Suprapubic skin (tissue), 4 donors: ENCODE measurements around the gene APOBEC3H. TPM values are rescaled to one million over a fixed set of nuclear protein-coding genes. Genes with fewer than 3 reads are reported as not detected.

Experiments
- DNase-seq, 2 donors: peaks; one replicate each; pipeline ENCODE4 v3.0.0-alpha.2; 2019; ENCODE audit warnings: low spot score in 2 of 2
- H3K27ac ChIP-seq: fragments of 200-600 bp; sonication (generic); one replicate; pipeline ENCODE4 v1.5.1; 2019
- H3K27me3 ChIP-seq: fragments of 200-600 bp; sonication (generic); one replicate; pipeline ENCODE4 v1.5.1; 2019
- H3K36me3 ChIP-seq: fragments of 200-600 bp; sonication (generic); one replicate; pipeline ENCODE4 v1.5.1; 2019
- H3K4me1 ChIP-seq: fragments of 200-600 bp; sonication (generic); one replicate; pipeline ENCODE4 v1.5.1; 2019
- H3K4me3 ChIP-seq: fragments of 200-600 bp; sonication (generic); one replicate; pipeline ENCODE4 v1.5.1; 2019; ENCODE audit warnings: mild to moderate bottlenecking
- H3K9me3 ChIP-seq: fragments of 200-600 bp; sonication (generic); one replicate; pipeline ENCODE4 v1.5.1; 2019
- CTCF ChIP-seq, 2 donors: fragments of 200-600 bp in 1 of 2; fragments of 450-650 bp in 1 of 2; sonication (generic) in 1 of 2; IDR thresholded peaks; one replicate each; pipeline ENCODE4 v1.5.1; 2016 to 2019; ENCODE audit warnings: antibody characterized with exemption in 2 of 2, mild to moderate bottlenecking in 1 of 2, moderate library complexity in 1 of 2
- EP300 ChIP-seq: sonication (generic); formaldehyde crosslinking; IDR thresholded peaks from one replicate; pipeline ENCODE4 v1.6.1; 2017; ENCODE audit warnings: antibody characterized with exemption
- POLR2A ChIP-seq, 2 donors: fragments of 450-650 bp; IDR thresholded peaks; one replicate each; pipeline ENCODE4 v1.6.1; 2017; ENCODE audit warnings: antibody characterized with exemption in 2 of 2, mild to moderate bottlenecking in 2 of 2, moderate library complexity in 2 of 2
- POLR2AphosphoS5 ChIP-seq, 3 donors: sonication (generic); formaldehyde crosslinking; IDR thresholded peaks; one replicate each; pipeline ENCODE4 v1.6.1; 2017; ENCODE audit warnings: antibody characterized with exemption in 3 of 3
- WGBS: methylation state at CpG from one replicate; pipeline ENCODE4 v1.1.5; 2018; 5-methylcytosine and 5-hydroxymethylcytosine counted together
- total RNA-seq, 4 donors: library from RNA; depleted of rRNA; stranded (reverse); fragments of >200 nt; gene quantifications; one replicate each; pipeline ENCODE4 v1.1.0, GENCODE V29; 2016

APOBEC3H gene
- total RNA-seq, 4 donors from 2014 or later, result 0.52 TPM; not detected in 3

- 94% methylated on average over 11 of the region's 14 CpGs for WGBS
- peaks cover 48% of the 10 kb centered on the region for H3K36me3 ChIP-seq
Observed at GRCh38 chr22:39138357-39138997, 41.4 kb downstream of the APOBEC3H start.

GRCh38 chr22:39139933-39140332, 42.9 kb downstream of the APOBEC3H start:
- 83% methylated on average over 6 of the region's 7 CpGs for WGBS
- H3K36me3 ChIP-seq, result peaks cover 35% of the 10 kb centered on the region
- H3K27ac ChIP-seq, result no peak overlapping the region
- no peak for DNase-seq
- H3K27me3 ChIP-seq, result no peaks in the 10 kb centered on the region
- peaks cover 12% of the 10 kb centered on the region for H3K4me1 ChIP-seq
- no peak for TF ChIP-seq POLR2AphosphoS5 (IDR thresholded peaks at IDR 0.05)
- H3K9me3 ChIP-seq, result no peaks in the 10 kb centered on the region
- no peak overlapping the region for H3K4me3 ChIP-seq

More at GRCh38 chr22:39138357-39138997, 41.4 kb downstream of the APOBEC3H start:
- Histone ChIP-seq H3K27ac (no peak overlapping the region), H3K4me1 (peaks cover 4% of the 10 kb centered on the region), H3K27me3 (no peaks in the 10 kb centered on the region), H3K9me3 (no peaks in the 10 kb centered on the region), H3K4me3 (no peak overlapping the region)
- no peak for DNase-seq
- no peak for TF ChIP-seq POLR2A (IDR thresholded peaks at IDR 0.05)
- TF ChIP-seq POLR2AphosphoS5 (IDR thresholded peaks at IDR 0.05), result no peak
- no peak for TF ChIP-seq EP300
- no peak for TF ChIP-seq CTCF (IDR thresholded peaks at IDR 0.05)

GRCh38 chr22:39142088-39142680, 45.1 kb downstream of the APOBEC3H start:
- no peak for DNase-seq

GRCh38 chr22:39144101-39144767, 47.2 kb downstream of the APOBEC3H start:
- no peak for DNase-seq
- Histone ChIP-seq H3K36me3 (peaks cover 25% of the 10 kb centered on the region), H3K4me1 (peaks cover 35% of the 10 kb centered on the region), H3K27ac (no peak overlapping the region), H3K27me3 (no peaks in the 10 kb centered on the region), H3K4me3 (peak overlapping the region; percentile 96), H3K9me3 (no peaks in the 10 kb centered on the region)
- 1% methylated on average over 19 of the region's 22 CpGs for WGBS
- TF ChIP-seq POLR2AphosphoS5 (IDR thresholded peaks at IDR 0.05) (no peak), POLR2A (IDR thresholded peaks at IDR 0.05) (no peak), CTCF (IDR thresholded peaks at IDR 0.05) (no peak), EP300 (no peak)

More at GRCh38 chr22:39142088-39142680, 45.1 kb downstream of the APOBEC3H start:
- Histone ChIP-seq H3K27ac (no peak overlapping the region), H3K4me1 (peaks cover 25% of the 10 kb centered on the region), H3K9me3 (no peaks in the 10 kb centered on the region), H3K4me3 (no peak overlapping the region), H3K27me3 (no peaks in the 10 kb centered on the region), H3K36me3 (peaks cover 27% of the 10 kb centered on the region)
- no peak for TF ChIP-seq CTCF (IDR thresholded peaks at IDR 0.05)
- TF ChIP-seq EP300, result no peak
- no peak for TF ChIP-seq POLR2AphosphoS5 (IDR thresholded peaks at IDR 0.05)
- no peak for TF ChIP-seq POLR2A (IDR thresholded peaks at IDR 0.05)
- 88% methylated on average over 14 of the region's 14 CpGs for WGBS

- Histone ChIP-seq H3K36me3 (peaks cover 15% of the 10 kb centered on the region), H3K4me3 (peak overlapping the region; percentile 96), H3K9me3 (no peaks in the 10 kb centered on the region), H3K4me1 (peaks cover 57% of the 10 kb centered on the region), H3K27me3 (no peaks in the 10 kb centered on the region), H3K27ac (peak overlapping the region; percentile 86)
- TF ChIP-seq CTCF (IDR thresholded peaks at IDR 0.05), result no peak
- TF ChIP-seq POLR2AphosphoS5 (IDR thresholded peaks at IDR 0.05), result no peak
- TF ChIP-seq POLR2A (IDR thresholded peaks at IDR 0.05), result no peak
- no peak for TF ChIP-seq EP300
- DNase-seq, result no peak
- WGBS, result 44% methylated on average over 6 of the region's 6 CpGs
Observed at GRCh38 chr22:39146256-39147101, 49.4 kb downstream of the APOBEC3H start.
